KMS-11 (cell line): ENCODE measurements around the gene SND1.

ENCODE experiments used
- H2AFZ ChIP-seq: fragments of 200-600 bp; sonication (generic); 2 replicates; pipeline ENCODE4 v1.6.1; 2016; ENCODE audit warnings: antibody characterized with exemption, mixed run types, low read depth
- H3K27ac ChIP-seq: fragments of 200-600 bp; sonication (generic); 2 replicates; pipeline ENCODE4 v1.6.1; 2016; ENCODE audit warnings: mild to moderate bottlenecking, mixed run types
- H3K27me3 ChIP-seq: fragments of 200-600 bp; sonication (generic); 2 replicates; pipeline ENCODE4 v1.6.1; 2017; ENCODE audit warnings: mild to moderate bottlenecking, low read depth, mixed run types, moderate library complexity; ENCODE audit not compliant: insufficient read depth
- H3K36me3 ChIP-seq: fragments of 200-600 bp; sonication (generic); 2 replicates; pipeline ENCODE4 v1.6.1; 2017; ENCODE audit warnings: mild to moderate bottlenecking, mixed run types; ENCODE audit not compliant: insufficient read depth
- H3K4me1 ChIP-seq: fragments of 200-600 bp; sonication (generic); 2 replicates; pipeline ENCODE4 v1.6.1; 2016; ENCODE audit warnings: mild to moderate bottlenecking, low read depth, mixed run types; ENCODE audit not compliant: poor library complexity, severe bottlenecking
- H3K4me2 ChIP-seq: fragments of 200-600 bp; sonication (generic); 2 replicates; pipeline ENCODE4 v1.7.0; 2016; ENCODE audit warnings: mild to moderate bottlenecking, mixed run types
- H3K4me3 ChIP-seq: fragments of 200-600 bp; sonication (generic); IDR thresholded peaks from 2 replicates; pipeline ENCODE4 v1.6.1; 2017; ENCODE audit warnings: low read depth, low read length, mixed read lengths; ENCODE audit not compliant: insufficient read depth
- H3K79me2 ChIP-seq: fragments of 200-600 bp; sonication (generic); 2 replicates; pipeline ENCODE4 v1.6.1; 2016; ENCODE audit warnings: low read depth, mixed run types; ENCODE audit not compliant: insufficient read depth
- H3K9ac ChIP-seq: fragments of 200-600 bp; sonication (generic); 2 replicates; pipeline ENCODE4 v1.6.1; 2016; ENCODE audit warnings: mild to moderate bottlenecking, mixed run types
- H4K20me1 ChIP-seq: fragments of 200-600 bp; sonication (generic); 2 replicates; pipeline ENCODE4 v1.6.1; 2016; ENCODE audit warnings: mild to moderate bottlenecking, mixed run types; ENCODE audit not compliant: insufficient read depth
- TF ChIP-seq, protein P1 (sequence below): fragments of 200-600 bp; sonication (generic); conservative IDR thresholded peaks from 2 replicates; pipeline ENCODE4 v1.6.1; 2017; ENCODE audit warnings: low read depth, mild to moderate bottlenecking, antibody characterized with exemption, low read length, moderate library complexity, mixed read lengths

The SND1 gene

DNA sequence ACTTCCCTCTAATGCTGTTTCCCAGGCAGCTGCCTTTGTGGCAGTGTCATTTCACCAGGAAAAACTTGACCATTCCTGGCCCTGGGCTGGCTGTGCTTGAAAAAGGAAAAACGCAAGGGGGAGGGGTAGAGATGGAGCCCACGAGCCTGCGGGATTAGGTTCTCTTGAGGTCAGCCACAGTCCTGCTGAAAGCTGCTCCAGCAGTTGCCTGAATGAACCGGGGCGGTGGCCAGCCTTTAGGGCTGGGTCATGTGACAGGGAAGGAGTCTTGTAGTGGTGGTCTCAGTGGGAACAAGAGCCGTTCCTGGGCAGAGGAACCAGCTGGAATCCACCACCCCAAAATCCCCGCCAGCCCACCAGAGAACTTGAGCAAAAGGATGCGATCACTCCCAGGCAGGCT lies 430.4 kb downstream of the SND1 start:
- H3K27ac ChIP-seq = no peak overlapping the region
- H3K4me1 ChIP-seq = no peaks in the 10 kb centered on the region
- H3K27me3 ChIP-seq = no peaks in the 10 kb centered on the region
- no peak overlapping the region for H3K9ac ChIP-seq
- no peak overlapping the region for H3K4me2 ChIP-seq
- TF ChIP-seq, protein P1, sequence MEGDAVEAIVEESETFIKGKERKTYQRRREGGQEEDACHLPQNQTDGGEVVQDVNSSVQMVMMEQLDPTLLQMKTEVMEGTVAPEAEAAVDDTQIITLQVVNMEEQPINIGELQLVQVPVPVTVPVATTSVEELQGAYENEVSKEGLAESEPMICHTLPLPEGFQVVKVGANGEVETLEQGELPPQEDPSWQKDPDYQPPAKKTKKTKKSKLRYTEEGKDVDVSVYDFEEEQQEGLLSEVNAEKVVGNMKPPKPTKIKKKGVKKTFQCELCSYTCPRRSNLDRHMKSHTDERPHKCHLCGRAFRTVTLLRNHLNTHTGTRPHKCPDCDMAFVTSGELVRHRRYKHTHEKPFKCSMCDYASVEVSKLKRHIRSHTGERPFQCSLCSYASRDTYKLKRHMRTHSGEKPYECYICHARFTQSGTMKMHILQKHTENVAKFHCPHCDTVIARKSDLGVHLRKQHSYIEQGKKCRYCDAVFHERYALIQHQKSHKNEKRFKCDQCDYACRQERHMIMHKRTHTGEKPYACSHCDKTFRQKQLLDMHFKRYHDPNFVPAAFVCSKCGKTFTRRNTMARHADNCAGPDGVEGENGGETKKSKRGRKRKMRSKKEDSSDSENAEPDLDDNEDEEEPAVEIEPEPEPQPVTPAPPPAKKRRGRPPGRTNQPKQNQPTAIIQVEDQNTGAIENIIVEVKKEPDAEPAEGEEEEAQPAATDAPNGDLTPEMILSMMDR = no peak
- no peak overlapping the region for H2AFZ ChIP-seq
- H3K36me3 ChIP-seq = no peaks in the 10 kb centered on the region; the same call in 1 of the 2 replicates
- H3K4me3 ChIP-seq = no peak overlapping the region
- no peaks in the 10 kb centered on the region for H4K20me1 ChIP-seq
- H3K79me2 ChIP-seq = no peaks in the 10 kb centered on the region

DNA sequence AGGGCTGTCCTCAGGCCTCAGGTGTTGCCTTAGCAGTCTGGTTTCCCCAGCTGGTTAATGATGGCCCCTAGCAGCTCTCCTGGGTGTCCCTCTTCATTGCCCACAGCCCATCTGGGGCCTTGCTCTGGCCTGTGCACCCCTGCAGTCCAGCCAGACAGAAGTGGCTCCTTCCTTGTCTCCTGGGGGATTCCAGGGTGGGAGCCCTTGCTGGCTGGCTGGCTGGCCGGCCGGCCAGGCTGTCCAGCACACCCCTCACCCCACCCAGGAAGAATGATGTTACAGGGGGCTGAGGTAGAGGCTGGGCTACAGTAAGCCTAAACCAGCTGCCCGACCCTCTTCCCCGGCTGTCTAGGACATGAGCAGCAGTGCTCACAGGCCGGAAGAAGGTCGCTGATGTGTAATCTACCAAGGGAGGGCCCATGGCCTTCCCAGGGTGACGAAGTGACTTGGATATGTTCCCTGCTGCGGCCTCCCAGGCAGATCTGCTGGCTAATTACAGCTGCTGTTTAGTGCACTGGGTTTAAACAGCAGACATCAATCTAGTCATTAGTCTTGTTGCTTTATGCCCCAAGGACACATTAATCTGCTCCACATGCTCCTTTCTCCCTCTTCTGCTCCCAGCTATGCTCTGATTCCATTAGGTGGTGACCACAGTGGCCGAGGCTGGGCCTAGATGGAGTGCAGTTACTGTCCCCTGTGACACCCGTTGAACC lies 433.1 kb downstream of the SND1 start:
- H4K20me1 ChIP-seq = no peaks in the 10 kb centered on the region
- H3K36me3 ChIP-seq = peaks cover 6% of the 10 kb centered on the region; the same call in 1 of the 2 replicates

DNA sequence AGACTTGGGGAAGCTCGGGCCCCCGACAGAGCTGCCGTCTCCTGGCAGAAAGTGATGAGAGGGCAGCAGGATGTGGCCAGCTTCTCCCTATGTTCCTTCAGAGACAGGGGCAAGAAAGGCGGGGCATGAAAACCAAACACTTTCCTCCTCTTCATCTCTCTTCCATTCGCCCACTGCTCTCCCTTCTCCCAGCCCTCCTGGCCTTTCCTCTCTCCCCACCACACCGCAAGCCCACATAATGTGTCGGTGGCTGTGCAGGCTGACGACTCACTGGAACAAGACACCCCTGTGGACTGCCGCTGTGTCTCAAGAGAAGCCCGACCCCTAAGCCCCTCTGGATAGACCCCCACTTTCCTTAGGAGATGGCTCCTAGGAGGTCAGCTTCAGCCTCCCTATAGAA lies 438.5 kb downstream of the SND1 start:
- Histone ChIP-seq H4K20me1 (no peaks in the 10 kb centered on the region), H3K79me2 (no peaks in the 10 kb centered on the region), H3K27ac (no peak overlapping the region), H3K4me1 (no peaks in the 10 kb centered on the region), H3K36me3 (peaks cover 6% of the 10 kb centered on the region; the same call in 1 of the 2 replicates), H3K9ac (no peak overlapping the region), H3K4me3 (no peak overlapping the region), H3K27me3 (no peaks in the 10 kb centered on the region), H2AFZ (no peak overlapping the region), H3K4me2 (no peak overlapping the region)
- TF ChIP-seq, protein P1 = no peak

More for the DNA sequence above, 433.1 kb downstream of the SND1 start:
- Histone ChIP-seq H3K79me2 (no peaks in the 10 kb centered on the region), H3K4me1 (no peaks in the 10 kb centered on the region), H3K4me3 (no peak overlapping the region), H2AFZ (no peak overlapping the region), H3K9ac (no peak overlapping the region), H3K27ac (no peak overlapping the region), H3K27me3 (no peaks in the 10 kb centered on the region), H3K4me2 (no peak overlapping the region)
- TF ChIP-seq, protein P1 = no peak

GRCh38 chr7:128091106-128091505 lies 439.1 kb downstream of the SND1 start:
- no peak overlapping the region for H3K9ac ChIP-seq
- no peaks in the 10 kb centered on the region for H3K4me1 ChIP-seq
- H3K27ac ChIP-seq = no peak overlapping the region
- no peaks in the 10 kb centered on the region for H4K20me1 ChIP-seq
- H3K27me3 ChIP-seq = no peaks in the 10 kb centered on the region
- no peak overlapping the region for H3K4me2 ChIP-seq
- TF ChIP-seq, protein P1 = no peak
- no peaks in the 10 kb centered on the region for H3K79me2 ChIP-seq
- no peak overlapping the region for H3K4me3 ChIP-seq
- H3K36me3 ChIP-seq = peaks cover 6% of the 10 kb centered on the region; the same call in 1 of the 2 replicates
- H2AFZ ChIP-seq = no peak overlapping the region
